Heart left ventricle (tissue), 16 donors: Measurements from ENCODE around the gene HMGB1. TPM values are rescaled to one million over a fixed set of nuclear protein-coding genes. Genes with fewer than 3 reads are reported as not detected.

Experiments
- ATAC-seq, 4 donors: fragments of 200-7000 bp; cut with Tn5 transposase; one replicate each; pipeline ENCODE4 v1.9.1; 2020 to 2022; ENCODE audit warnings: moderate library complexity in 4 of 4, mild to moderate bottlenecking in 3 of 4, moderate number of reproducible peaks in 1 of 4
- DNase-seq, 5 donors: peaks; one replicate each; pipeline ENCODE4 v3.0.0-alpha.2; 2020
- H3K27ac ChIP-seq, 12 donors: fragments of 200-600 bp; sonication (generic) in 4 of 12; one replicate each; pipeline versions ENCODE4 v1.5.0 to v1.8.0; 2016 to 2022; ENCODE audit warnings: mild to moderate bottlenecking in 2 of 12
- H3K27me3 ChIP-seq, 9 donors: fragments of 200-600 bp; sonication (generic) in 2 of 9; one replicate each; pipeline versions ENCODE4 v1.5.1 to v1.8.0; 2016 to 2022; ENCODE audit warnings: mild to moderate bottlenecking in 3 of 9
- H3K36me3 ChIP-seq, 9 donors: fragments of 200-600 bp; sonication (generic) in 2 of 9; one replicate each; pipeline versions ENCODE4 v1.5.0 to v1.8.0; 2018 to 2022; ENCODE audit warnings: mild to moderate bottlenecking in 2 of 9
- H3K4me1 ChIP-seq, 12 donors: fragments of 200-600 bp; sonication (generic) in 4 of 12; one replicate each; pipeline versions ENCODE4 v1.5.0 to v1.8.0; 2016 to 2022; ENCODE audit warnings: mild to moderate bottlenecking in 3 of 12
- H3K4me3 ChIP-seq, 12 donors: fragments of 200-600 bp; sonication (generic) in 4 of 12; one replicate each; pipeline versions ENCODE4 v1.5.0 to v1.8.0; 2017 to 2022; ENCODE audit warnings: mild to moderate bottlenecking in 9 of 12, moderate library complexity in 4 of 12
- H3K9me3 ChIP-seq, 12 donors: fragments of 200-600 bp; sonication (generic) in 4 of 12; one replicate each; pipeline versions ENCODE4 v1.5.0 to v1.8.0; 2016 to 2022; ENCODE audit warnings: mild to moderate bottlenecking in 1 of 12
- CTCF ChIP-seq, 12 donors: fragments of 200-600 bp; sonication (generic) in 4 of 12; IDR thresholded peaks; one replicate each; pipeline versions ENCODE4 v1.5.0 to v1.8.0; 2018 to 2022; ENCODE audit warnings: antibody characterized with exemption in 12 of 12, mild to moderate bottlenecking in 5 of 12
- POLR2A ChIP-seq, 2 donors: fragments of 450-650 bp; IDR thresholded peaks; one replicate each; pipeline ENCODE4 v1.6.1; 2017; ENCODE audit warnings: antibody characterized with exemption in 2 of 2, mild to moderate bottlenecking in 2 of 2, moderate library complexity in 2 of 2
- WGBS, 4 donors: extraction: QIAGEN DNeasy Blood & Tissue Kit in 2 of 4; methylation state at CpG; one replicate each; pipeline versions ENCODE4 v1.1.5 to v1.1.7; 2013 to 2018; 5-methylcytosine and 5-hydroxymethylcytosine counted together
- intact Hi-C, 10 donors: fragments of 100-400 bp; cut with DNase I; formaldehyde crosslinking; loops; one replicate each; pipeline versions ENCODE4 v1.11.1 to v1.14.2; 2022
- polyA plus RNA-seq, 2 donors: library from polyadenylated mRNA; stranded (reverse); fragments of 200-250 nt; gene quantifications; one replicate each; pipeline ENCODE4 v1.2.3, GENCODE V29; 2013
- total RNA-seq, 9 donors: library from RNA; depleted of rRNA in 2 of 9; stranded (reverse); fragments of >200 nt in 2 of 9; fragmentation: NEBNext Ultra II Directional in 3 of 9; extraction: Animal tissue kit (Norgen Biotek cat#: 25700) in 3 of 9; gene quantifications; one replicate each; pipeline versions ENCODE4 v1.1.0 to v1.2.4, GENCODE V29; 2016 to 2023
- donor health status: ischemic (EF 13 %, LVEDD 7.1; RV severe dilation, severe dysfunction).
- donor health status: healthy with polysubstance abuse.
- donor health status: DM: no; HTN: yes; CAD: no.
- donor health status: DM: no; HTN: no; CAD: no.
- donor health status: ischemic (EF 25% LVEDD 6.9; RV normal size, moderate dysfunction).
- donor health status: ischemic (EF 25% LVEDD 5.7; RV mildly dilated, moderate dysfunction).
- donor health status: healthy.
- donor health status: DM: yes; HTN: yes; CAD: no.
- donor health status: ischemic (EF 35%, LVEDD 5.7; RV mildly dilated, moderate dysfunction).
- donor health status: nonischemic (EF 11% LVEDD 7.7; RV severe dilation, severe dysfunction).
- donor health status: DM: yes; HTN: yes; CAD: no.
- donor health status: PGD.
- donor health status: ischemic (EF 29% LVEDD 5.4; RV normal size, mild dysfunction).
- donor health status: nonischemic (EF 23%, LVEDD 6.1; RV moderate dilation, normal function).

HMGB1 gene
- total and polyA plus RNA-seq, 11 donors, result 137 to 361 (median 177) TPM

DNA sequence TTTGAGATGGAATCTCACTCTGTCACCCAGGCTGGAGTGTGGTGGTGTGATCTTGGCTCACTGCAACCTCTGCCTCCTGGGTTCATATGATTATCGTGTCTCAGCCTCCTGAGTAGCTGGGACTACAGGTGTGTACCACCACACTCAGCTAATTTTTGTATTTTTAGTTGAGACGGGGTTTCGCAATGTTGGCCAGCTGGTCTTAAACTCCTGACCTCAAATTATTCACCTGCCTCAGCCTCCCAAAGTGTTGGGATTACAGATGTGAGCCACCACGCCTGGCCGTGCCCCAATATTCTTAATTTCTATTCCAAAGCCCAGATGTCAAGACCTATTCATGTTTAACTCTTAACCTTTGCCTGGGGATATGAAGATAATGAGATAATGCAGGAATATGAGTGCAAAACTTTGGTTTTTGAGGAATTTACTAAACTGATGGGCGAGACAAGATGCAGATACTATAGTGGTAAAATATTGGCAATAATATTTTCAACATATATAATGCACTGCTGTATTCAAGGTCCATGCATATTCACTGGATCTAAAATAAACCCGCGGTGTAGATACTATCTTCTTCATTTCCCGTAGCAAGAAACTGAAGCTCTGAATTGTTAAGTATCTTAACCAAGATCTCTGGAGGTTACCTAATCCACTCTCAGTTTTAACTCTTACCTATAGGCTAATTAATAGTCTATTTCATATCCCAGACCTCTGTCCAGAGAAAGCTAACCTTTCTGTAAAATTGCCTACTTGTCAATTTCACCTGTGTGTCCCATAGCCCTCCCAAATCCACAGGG lies 43.7 kb upstream of the HMGB1 start:
- DNase-seq (no peak), ATAC-seq (no peak)
- TF ChIP-seq CTCF (IDR thresholded peaks at IDR 0.05) (no peak), POLR2A (IDR thresholded peaks at IDR 0.05) (no peak)
- intact Hi-C loops, result no loop called here
- H3K4me1 ChIP-seq, result peaks cover 0 to 1% (median 0%) of the 10 kb centered on the region in 12 donors
- WGBS, 4 donors, result 92 to 95% (median 93%) methylated on average over 9 of the region's 9 CpGs
- no peak overlapping the region for H3K27ac ChIP-seq
- no peaks in the 10 kb centered on the region for H3K27me3 ChIP-seq
- H3K36me3 ChIP-seq, result no peaks in the 10 kb centered on the region
- H3K9me3 ChIP-seq, result no peaks in the 10 kb centered on the region
- no peak overlapping the region for H3K4me3 ChIP-seq

DNA sequence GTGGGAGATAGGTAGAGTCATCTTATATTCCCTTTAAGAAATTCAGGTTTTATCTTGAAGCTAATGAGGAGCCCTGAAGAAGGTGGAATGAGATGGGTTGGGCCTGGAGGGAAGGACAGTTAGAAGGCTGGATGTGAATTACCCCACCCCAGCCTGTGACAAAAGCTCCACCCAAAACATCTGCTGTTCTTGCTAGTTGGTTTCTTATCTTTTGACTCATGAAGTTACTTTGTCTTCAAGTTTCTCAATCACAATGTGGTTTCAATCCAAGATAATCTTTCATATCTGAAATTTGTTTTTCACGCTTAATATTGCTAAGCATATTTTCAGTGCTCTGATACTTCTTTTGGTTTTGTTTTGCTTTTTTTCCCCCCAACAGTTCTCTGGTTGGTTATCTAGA lies 38.3 kb upstream of the HMGB1 start:
- Histone ChIP-seq H3K36me3 (no peaks in the 10 kb centered on the region), H3K4me1 (peaks cover 0 to 3% (median 0%) of the 10 kb centered on the region in 12 donors), H3K27me3 (no peaks in the 10 kb centered on the region), H3K27ac (no peak overlapping the region), H3K9me3 (no peaks in the 10 kb centered on the region), H3K4me3 (no peak overlapping the region)
- TF ChIP-seq POLR2A (IDR thresholded peaks at IDR 0.05) (no peak), CTCF (IDR thresholded peaks at IDR 0.05) (no peak)
- WGBS, 4 donors, result 69 to 83% (median 76%) methylated on average over 1 of the region's 1 CpG
- no peak for ATAC-seq
- DNase-seq, result no peak
- intact Hi-C loops, result no loop called here

- TF ChIP-seq CTCF (IDR thresholded peaks at IDR 0.05) (no peak), POLR2A (IDR thresholded peaks at IDR 0.05) (no peak)
- no peak for ATAC-seq
- Histone ChIP-seq H3K4me3 (no peak overlapping the region), H3K4me1 (peaks cover 0 to 3% (median 0%) of the 10 kb centered on the region in 12 donors), H3K27me3 (no peaks in the 10 kb centered on the region), H3K36me3 (no peaks in the 10 kb centered on the region), H3K9me3 (no peaks in the 10 kb centered on the region), H3K27ac (no peak overlapping the region)
- no peak for DNase-seq
- WGBS, 4 donors, result 89 to 92% (median 90%) methylated on average over 2 of the region's 2 CpGs
- intact Hi-C loops, result no loop called here
Observed at GRCh38 chr13:30502237-30502636, 36.5 kb upstream of the HMGB1 start.

- TF ChIP-seq CTCF (IDR thresholded peaks at IDR 0.05), result no peak
- no peak for TF ChIP-seq POLR2A (IDR thresholded peaks at IDR 0.05)
- whole genome bisulfite sequencing, 4 donors, result 77 to 94% (median 88%) methylated on average over 3 of the region's 3 CpGs
- Histone ChIP-seq H3K27me3 (no peaks in the 10 kb centered on the region), H3K9me3 (no peaks in the 10 kb centered on the region), H3K4me3 (no peak overlapping the region), H3K4me1 (peaks cover 0 to under 1% (median 0%) of the 10 kb centered on the region in 12 donors), H3K36me3 (no peaks in the 10 kb centered on the region), H3K27ac (no peak overlapping the region)
- DNase-seq (no peak), ATAC-seq (no peak)
- intact Hi-C loops, result no loop called here
Observed at GRCh38 chr13:30499338-30499737, 33.6 kb upstream of the HMGB1 start.
